OCI-LY7 (cell line): ENCODE results near the gene DET1. TPM values are rescaled to one million over a fixed set of nuclear protein-coding genes. Genes with fewer than 3 reads are reported as not detected.
"Not testable (repeated sequence)": the region's sequence is repeated elsewhere in the genome, so short reads cannot be mapped to it uniquely, and the experiment has no call there.

ENCODE experiments used
- BruUV-seq: library from RNA; stranded (reverse); fragments of 400-500 nt; replicated peaks from 2 replicates; lab custom pipeline; 2021; lab: Mats Ljungman, UMichigan
- CTCF ChIA-PET: fragments of 300-600 bp; sonication (Branson Sonifier 250); formaldehyde crosslinking; loops from one replicate; lab custom pipeline; 2022; ENCODE audit warnings: antibody characterized with exemption; ENCODE audit not compliant: unreplicated experiment; lab: Charles Lee
- POLR2A ChIA-PET: fragments of 300-600 bp; sonication (Branson Sonifier 250); formaldehyde crosslinking; loops from one replicate; lab custom pipeline; 2022; ENCODE audit warnings: antibody characterized with exemption; lab: Charles Lee
- DNase-seq: peaks from one replicate; pipeline ENCODE4 v3.0.0-alpha.2; 2015; ENCODE audit warnings: low spot score
- H2AFZ ChIP-seq: fragments of 200-600 bp; sonication (generic), shearing (Covaris generic); 2 replicates; pipeline ENCODE4 v1.6.1; 2014; ENCODE audit warnings: mild to moderate bottlenecking, antibody characterized with exemption, low read length, moderate library complexity
- H3K27ac ChIP-seq: fragments of 200-600 bp; sonication (generic); 2 replicates; pipeline ENCODE4 v1.5.1; 2014; ENCODE audit warnings: mixed run types, low read depth, mild to moderate bottlenecking, moderate library complexity, low read length, inconsistent platforms; ENCODE audit not compliant: poor library complexity, severe bottlenecking
- H3K36me3 ChIP-seq: fragments of 200-600 bp; sonication (generic); 2 replicates; pipeline ENCODE4 v1.6.1; 2014; ENCODE audit warnings: mild to moderate bottlenecking, antibody characterized with exemption, low read length, moderate library complexity, mixed read lengths; ENCODE audit not compliant: insufficient read depth
- H3K4me1 ChIP-seq: fragments of 200-600 bp; sonication (generic); 2 replicates; pipeline ENCODE4 v1.5.1; 2014; ENCODE audit warnings: mild to moderate bottlenecking, low read length; ENCODE audit not compliant: insufficient read depth, poor library complexity, severe bottlenecking
- H3K4me2 ChIP-seq: fragments of 200-600 bp; sonication (generic); 2 replicates; pipeline ENCODE4 v1.6.1; 2014; ENCODE audit warnings: mild to moderate bottlenecking, low read length
- H3K4me3 ChIP-seq: fragments of 200-600 bp; sonication (generic); 2 replicates; pipeline ENCODE4 v1.5.1; 2014; ENCODE audit warnings: mild to moderate bottlenecking, low read depth, low read length; ENCODE audit not compliant: poor library complexity, severe bottlenecking
- H3K79me2 ChIP-seq: fragments of 200-600 bp; sonication (generic); 2 replicates; pipeline ENCODE4 v1.6.1; 2016; ENCODE audit warnings: low read depth, mild to moderate bottlenecking, low read length, moderate library complexity, mixed read lengths; ENCODE audit not compliant: insufficient read depth
- H3K9me2 ChIP-seq: fragments of 200-600 bp; sonication (generic); 2 replicates; pipeline ENCODE4 v1.6.1; 2016; ENCODE audit warnings: mild to moderate bottlenecking, low read length, mixed read lengths; ENCODE audit not compliant: insufficient read depth
- H3K9me3 ChIP-seq: fragments of 200-600 bp; sonication (generic); 2 replicates; pipeline ENCODE4 v1.6.1; 2014; ENCODE audit warnings: mild to moderate bottlenecking, mixed run types, low read length, mixed read lengths
- H4K20me1 ChIP-seq: fragments of 200-600 bp; sonication (generic); 2 replicates; pipeline ENCODE4 v1.6.1; 2014; ENCODE audit warnings: mild to moderate bottlenecking, antibody characterized with exemption, low read length, moderate library complexity, mixed read lengths; ENCODE audit not compliant: insufficient read depth
- EZH2phosphoT487 ChIP-seq: fragments of 200-600 bp; sonication (generic); IDR thresholded peaks from 2 replicates; pipeline ENCODE4 v1.6.1; 2018; ENCODE audit warnings: low read depth, borderline replicate concordance, mild to moderate bottlenecking, mixed run types, antibody characterized with exemption, low read length, moderate library complexity, mixed read lengths
- intact Hi-C: fragments of 100-400 bp; cut with micrococcal nuclease; formaldehyde crosslinking; loops from one replicate; pipeline ENCODE4 v1.10.0; 2022; ENCODE audit not compliant: unreplicated experiment
- total RNA-seq, 2 experiments: library from RNA; depleted of rRNA in 1 of 2; stranded (reverse); fragments of >200 nt in 1 of 2; shearing (Covaris generic) in 1 of 2; gene quantifications; 2 replicates each; pipeline ENCODE4 v1.2.3, GENCODE V29; 2014 to 2022
- TF ChIP-seq, protein P1 (sequence below): fragments of 200-600 bp; sonication (generic); conservative IDR thresholded peaks from 2 replicates; pipeline ENCODE4 v1.5.1; 2014; ENCODE audit warnings: mild to moderate bottlenecking, antibody characterized with exemption, low read length, moderate library complexity, mixed read lengths

DET1 gene
- total RNA-seq, 2 experiments from 2014 or later = 9.7 to 9.8 TPM

DNA sequence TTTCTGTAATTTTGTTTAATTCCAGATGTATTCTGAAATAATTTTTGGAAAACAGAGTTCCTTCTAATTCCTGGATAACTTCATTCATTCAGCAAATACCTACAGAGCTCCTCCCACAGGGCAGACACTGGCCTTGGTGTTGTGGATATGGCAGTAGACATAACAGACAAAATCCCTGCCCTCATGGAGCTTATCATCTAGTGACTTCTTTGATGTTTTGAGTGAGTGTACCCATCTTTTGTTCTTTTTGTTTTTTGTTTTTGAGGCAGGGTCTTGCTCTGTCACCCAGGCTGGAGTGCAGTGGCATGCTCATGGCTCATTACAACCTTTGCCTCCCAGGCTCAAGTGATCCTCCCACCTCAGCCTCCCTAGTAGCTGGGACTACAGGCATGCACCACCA lies 21.1 kb downstream of the DET1 start:
- TF ChIP-seq, protein P1, sequence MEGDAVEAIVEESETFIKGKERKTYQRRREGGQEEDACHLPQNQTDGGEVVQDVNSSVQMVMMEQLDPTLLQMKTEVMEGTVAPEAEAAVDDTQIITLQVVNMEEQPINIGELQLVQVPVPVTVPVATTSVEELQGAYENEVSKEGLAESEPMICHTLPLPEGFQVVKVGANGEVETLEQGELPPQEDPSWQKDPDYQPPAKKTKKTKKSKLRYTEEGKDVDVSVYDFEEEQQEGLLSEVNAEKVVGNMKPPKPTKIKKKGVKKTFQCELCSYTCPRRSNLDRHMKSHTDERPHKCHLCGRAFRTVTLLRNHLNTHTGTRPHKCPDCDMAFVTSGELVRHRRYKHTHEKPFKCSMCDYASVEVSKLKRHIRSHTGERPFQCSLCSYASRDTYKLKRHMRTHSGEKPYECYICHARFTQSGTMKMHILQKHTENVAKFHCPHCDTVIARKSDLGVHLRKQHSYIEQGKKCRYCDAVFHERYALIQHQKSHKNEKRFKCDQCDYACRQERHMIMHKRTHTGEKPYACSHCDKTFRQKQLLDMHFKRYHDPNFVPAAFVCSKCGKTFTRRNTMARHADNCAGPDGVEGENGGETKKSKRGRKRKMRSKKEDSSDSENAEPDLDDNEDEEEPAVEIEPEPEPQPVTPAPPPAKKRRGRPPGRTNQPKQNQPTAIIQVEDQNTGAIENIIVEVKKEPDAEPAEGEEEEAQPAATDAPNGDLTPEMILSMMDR = no peak
- no peak for TF ChIP-seq EZH2phosphoT487
- H3K9me2 ChIP-seq = no peaks in the 10 kb centered on the region
- H3K4me2 ChIP-seq = no peak overlapping the region
- peaks cover 11% of the 10 kb centered on the region; the same call in 1 of the 2 replicates for H3K9me3 ChIP-seq
- H3K36me3 ChIP-seq = peaks cover 56% of the 10 kb centered on the region
- H3K4me3 ChIP-seq = no peak overlapping the region
- ChIA-PET POLR2A (no interaction called here), CTCF (no interaction called here)
- no peak for DNase-seq
- no peaks in the 10 kb centered on the region for H3K79me2 ChIP-seq
- intact Hi-C loops = no loop called here
- no peak overlapping the region for H2AFZ ChIP-seq
- BruUV-seq = no TSS peak
- no peaks in the 10 kb centered on the region for H4K20me1 ChIP-seq
- no peak overlapping the region for H3K27ac ChIP-seq
- no peaks in the 10 kb centered on the region for H3K4me1 ChIP-seq

DNA sequence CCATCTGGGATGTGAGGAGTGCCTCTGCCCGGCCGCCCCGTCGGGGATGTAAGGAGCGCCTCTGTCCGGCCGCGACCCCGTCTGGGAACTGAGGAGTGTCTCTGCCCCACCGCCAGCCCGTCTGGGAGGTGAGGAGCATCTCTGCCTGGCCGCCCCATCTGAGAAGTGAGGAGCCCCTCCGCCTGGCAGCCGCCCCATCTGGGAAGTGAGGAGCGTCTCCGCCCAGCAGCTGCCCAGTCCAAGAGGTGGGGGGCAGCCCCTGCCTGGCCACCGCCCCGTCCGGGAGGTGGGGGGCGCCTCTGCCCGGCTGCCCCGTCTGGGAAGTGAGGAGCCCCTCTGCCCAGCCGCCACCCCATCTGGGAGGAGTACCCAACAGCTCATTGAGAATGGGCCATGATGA lies 22.4 kb downstream of the DET1 start:
- H3K79me2 ChIP-seq, H3K4me2 ChIP-seq, BruUV-seq, H3K4me1 ChIP-seq, H4K20me1 ChIP-seq, H3K4me3 ChIP-seq, intact Hi-C loops, POLR2A ChIA-PET, DNase-seq, H3K9me2 ChIP-seq, CTCF ChIA-PET, H3K27ac ChIP-seq, H2AFZ ChIP-seq: not testable (repeated sequence)
- peaks cover 11% of the 10 kb centered on the region; the same call in 1 of the 2 replicates for H3K9me3 ChIP-seq
- H3K36me3 ChIP-seq = peaks cover 44% of the 10 kb centered on the region

DNA sequence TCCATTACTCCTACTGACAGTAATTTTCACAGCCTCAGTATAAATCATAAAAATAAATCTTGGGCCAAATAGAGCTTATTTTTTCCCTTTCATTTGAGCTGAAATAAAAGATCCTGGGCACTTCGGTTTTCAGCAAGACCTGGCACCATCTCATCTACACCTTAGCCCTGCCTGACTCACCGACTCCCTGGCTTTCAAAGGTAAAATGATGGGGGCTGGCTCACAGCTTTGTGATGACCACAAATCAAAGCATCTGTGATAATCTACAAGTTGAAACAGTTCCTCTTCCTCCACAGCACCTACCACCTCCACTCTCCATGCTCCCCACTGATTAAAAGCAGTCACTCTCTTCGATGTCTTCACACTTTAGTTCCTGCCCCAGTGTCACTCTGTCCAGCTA lies 27.6 kb downstream of the DET1 start:
- no peak for DNase-seq
- H3K9me3 ChIP-seq = no peaks in the 10 kb centered on the region
- no peak overlapping the region for H3K4me3 ChIP-seq
- peaks cover 6% of the 10 kb centered on the region for H3K36me3 ChIP-seq
- CTCF ChIA-PET = no interaction called here
- POLR2A ChIA-PET = interaction anchor here (0.8 to 1.5 kb wide), 3 partner anchors 16 to 51 kb away, joined by 3 to 6 read pairs (median 3); partner anchors contain the start of genes MRPL46 and MRPS11
- H3K27ac ChIP-seq = no peak overlapping the region
- no peaks in the 10 kb centered on the region for H3K4me1 ChIP-seq
- no peaks in the 10 kb centered on the region for H3K9me2 ChIP-seq
- H4K20me1 ChIP-seq = no peaks in the 10 kb centered on the region
- TF ChIP-seq, protein P1 = no peak
- TF ChIP-seq EZH2phosphoT487 = no peak
- intact Hi-C loops = no loop called here
- no peak overlapping the region for H2AFZ ChIP-seq
- no peaks in the 10 kb centered on the region for H3K79me2 ChIP-seq
- H3K4me2 ChIP-seq = no peak overlapping the region
- no TSS peak for BruUV-seq
